GM12878 (cell line): Measurements from ENCODE around the gene CAPRIN2. TPM values are rescaled to one million over a fixed set of nuclear protein-coding genes. Genes with fewer than 3 reads are reported as not detected.

Experiments
- ATAC-seq: fragments of 200-7000 bp; cut with Tn5 transposase; 3 replicates; pipeline ENCODE4 v1.9.1; 2020; ENCODE audit warnings: mild to moderate bottlenecking, moderate library complexity
- BruUV-seq: library from RNA; stranded (reverse); fragments of 400-500 nt; replicated peaks from 2 replicates; lab custom pipeline; 2021; lab: Mats Ljungman, UMichigan
- CTCF ChIA-PET: fragments of 300-600 bp; sonication (Branson Sonifier 250); formaldehyde crosslinking; extraction: SDS; loops from one replicate; lab custom pipeline; 2021; ENCODE audit warnings: inconsistent platforms; lab: Yijun Ruan, JAX
- POLR2A ChIA-PET: fragments of 350-600 bp; formaldehyde crosslinking; extraction: SDS; loops from one replicate; lab custom pipeline; 2021; ENCODE audit warnings: inconsistent platforms; lab: Charles Lee
- RAD21 ChIA-PET: fragments of 300-600 bp; sonication (Branson Sonifier 250); formaldehyde crosslinking; loops from one replicate; lab custom pipeline; 2023; ENCODE audit warnings: antibody characterized with exemption; ENCODE audit not compliant: unreplicated experiment; lab: Charles Lee
- SMC1A ChIA-PET: fragments of 300-600 bp; sonication (Branson Sonifier 250); formaldehyde crosslinking; loops from one replicate; lab custom pipeline; 2023; ENCODE audit not compliant: unreplicated experiment, uncharacterized antibody; lab: Charles Lee
- DNase-seq: peaks from one replicate; pipeline ENCODE4 v3.0.0-alpha.2; 2011; ENCODE audit warnings: low read depth, low spot score
- FAIRE-seq: peaks from 3 replicates; lab custom pipeline; 2011; peaks lifted over from hg19 to GRCh38; lab: Jason Lieb, UNC
- H2AFZ ChIP-seq: 2 replicates; pipeline ENCODE4 v1.6.0; 2011; ENCODE audit warnings: low read depth, low read length, control low read depth; ENCODE audit not compliant: control insufficient read depth
- H3K27ac ChIP-seq: 2 replicates; pipeline ENCODE4 v1.5.1; 2011; ENCODE audit warnings: control low read depth; ENCODE audit not compliant: control insufficient read depth, insufficient read depth
- H3K27me3 ChIP-seq, 2 experiments: replicated peaks in 1 of 2; 2 replicates each; pipeline versions ENCODE4 v1.6.0 to v1.6.1; 2011; ENCODE audit warnings: low read length in 1 of 2; ENCODE audit not compliant: control insufficient read depth in 2 of 2, insufficient read depth in 2 of 2
- H3K36me3 ChIP-seq, 2 experiments: 2 replicates each; pipeline ENCODE4 v1.5.1; 2011; ENCODE audit warnings: low read length in 1 of 2; ENCODE audit not compliant: control insufficient read depth in 2 of 2, insufficient read depth in 2 of 2
- H3K4me1 ChIP-seq: 2 replicates; pipeline ENCODE4 v1.6.1; 2011; ENCODE audit warnings: mild to moderate bottlenecking, low read length, moderate library complexity, mixed read lengths; ENCODE audit not compliant: control insufficient read depth, insufficient read depth
- H3K4me2 ChIP-seq: 2 replicates; pipeline ENCODE4 v1.6.0; 2011; ENCODE audit warnings: control low read depth; ENCODE audit not compliant: control insufficient read depth, insufficient read depth
- H3K4me3 ChIP-seq: fragments of 200-600 bp; sonication (generic); 2 replicates; pipeline ENCODE4 v1.5.1; 2016
- H3K79me2 ChIP-seq: 2 replicates; pipeline ENCODE4 v1.6.0; 2011; ENCODE audit warnings: low read length; ENCODE audit not compliant: control insufficient read depth, insufficient read depth
- H3K9ac ChIP-seq: 2 replicates; pipeline ENCODE4 v1.8.0; 2011; ENCODE audit warnings: low read length, control low read depth, mixed read lengths; ENCODE audit not compliant: control insufficient read depth, insufficient read depth
- H3K9me3 ChIP-seq: replicated peaks from 3 replicates; pipeline ENCODE4 v1.5.1; 2011; ENCODE audit warnings: mild to moderate bottlenecking, low read length; ENCODE audit not compliant: control insufficient read depth, insufficient read depth
- H4K20me1 ChIP-seq: 2 replicates; pipeline ENCODE4 v1.6.0; 2011; ENCODE audit not compliant: control insufficient read depth, insufficient read depth
- BACH1 ChIP-seq: fragments of 450-650 bp; IDR thresholded peaks from 2 replicates; pipeline ENCODE4 v1.6.1; 2017; ENCODE audit warnings: mild to moderate bottlenecking, borderline replicate concordance
- EP300 ChIP-seq, 2 experiments: fragments of 150-350 bp in 1 of 2; IDR thresholded peaks; 2 replicates each; pipeline ENCODE4 v1.6.1; 2011 to 2012; ENCODE audit warnings: low read depth in 2 of 2, low read length in 2 of 2, borderline replicate concordance in 1 of 2, improper control_type of control experiment in 1 of 2, inconsistent platforms in 1 of 2; ENCODE audit not compliant: control insufficient read depth in 1 of 2
- SMARCA5 ChIP-seq: fragments of 450-650 bp; IDR thresholded peaks from 2 replicates; pipeline ENCODE4 v1.6.1; 2017; ENCODE audit warnings: mild to moderate bottlenecking
- SPI1 ChIP-seq: IDR thresholded peaks from 2 replicates; pipeline ENCODE4 v1.6.1; 2011; ENCODE audit warnings: low read depth, mild to moderate bottlenecking, low read length, moderate library complexity, borderline replicate concordance; ENCODE audit not compliant: insufficient read depth
- TCF3 ChIP-seq: IDR thresholded peaks from 2 replicates; pipeline ENCODE4 v1.6.1; 2012; ENCODE audit warnings: low read depth, mild to moderate bottlenecking, low read length, borderline replicate concordance; ENCODE audit not compliant: insufficient read depth
- ZNF207 ChIP-seq: fragments of 450-650 bp; IDR thresholded peaks from 2 replicates; pipeline ENCODE4 v1.6.1; 2014; ENCODE audit warnings: antibody characterized with exemption, mild to moderate bottlenecking, borderline replicate concordance
- WGBS: methylation state at CpG from one replicate; pipeline ENCODE4 v1.1.6; 2016; ENCODE audit warnings: low lambda C conversion rate; ENCODE audit not compliant: insufficient replicate concordance, insufficient coverage; ENCODE audit errors: missing lambda C conversion rate; 5-methylcytosine and 5-hydroxymethylcytosine counted together
- in situ Hi-C: fragments of 300-500 bp; cut with MboI; formaldehyde crosslinking; loops from 9 replicates; pipeline ENCODE4 v1.14.3; 2018; ENCODE audit warnings: mixed read lengths
- intact Hi-C: fragments of 100-400 bp; cut with micrococcal nuclease; formaldehyde crosslinking; loops from one replicate; pipeline ENCODE4 v1.14.2; 2022; ENCODE audit not compliant: unreplicated experiment
- polyA plus RNA-seq, 11 experiments: library from polyadenylated mRNA; depleted of rRNA in 4 of 11; unstranded in 6 of 11; stranded (reverse) in 5 of 11; fragments of >200 nt; fragmentation: Nextera tagmentation in 4 of 11; fragmentation: Illumina TruSeq in 1 of 11; extraction: Ambion mirVana in 4 of 11; extraction: Trizol in 1 of 11; gene quantifications; 1 replicate in 1 of 11; 2 replicates in 10 of 11; pipeline versions ENCODE4 v1.2.1 to v1.2.3, GENCODE V29; 2011 to 2016; ENCODE audit warnings: inconsistent platforms in 2 of 11, missing spikeins in 2 of 11, low read depth in 1 of 11
- total RNA-seq, 4 experiments: library from RNA; depleted of rRNA in 3 of 4; stranded (reverse); fragments of >200 nt in 3 of 4; fragmentation: Illumina TruSeq in 1 of 4; extraction: Trizol in 1 of 4; gene quantifications; 2 replicates each; pipeline versions ENCODE4 v1.2.1 to v1.2.3, GENCODE V29; 2013 to 2021

Gene CAPRIN2
- total and polyA plus RNA-seq, 10 of the 15 experiments (the other 5 are each of a cell fraction or from before 2014, with no cell fraction given), result 1.2 to 13.6 (median 8.2) TPM

DNA sequence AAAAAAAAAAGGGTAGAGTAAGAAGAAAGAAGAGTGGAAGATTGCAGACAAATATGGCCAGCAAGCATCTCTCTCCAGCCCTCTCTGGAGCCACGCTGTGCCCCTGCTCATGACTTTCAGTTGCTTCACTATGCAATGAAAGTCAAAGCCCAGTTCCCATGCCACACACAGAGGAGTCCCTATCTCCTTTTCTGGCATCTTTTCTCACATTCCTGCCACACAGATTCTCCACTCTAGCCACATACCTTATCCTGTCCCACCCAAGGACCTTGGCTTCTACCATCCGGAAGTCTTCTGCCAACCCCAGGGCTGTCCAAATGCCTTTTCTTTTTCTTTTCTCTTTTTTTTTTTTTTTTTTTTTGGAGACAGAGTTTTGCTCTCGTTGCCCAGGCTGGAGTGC is 39.3 kb upstream of the CAPRIN2 start:
- Histone ChIP-seq H3K36me3 (no peaks in the 10 kb centered on the region), H3K27me3 (peaks cover 7 to 11% of the 10 kb centered on the region in 2 experiments), H3K4me1 (no peaks in the 10 kb centered on the region), H3K27ac (no peak overlapping the region), H4K20me1 (no peaks in the 10 kb centered on the region), H3K9ac (no peak overlapping the region), H2AFZ (no peak overlapping the region), H3K9me3 (no peaks in the 10 kb centered on the region), H3K79me2 (no peaks in the 10 kb centered on the region), H3K4me2 (no peak overlapping the region), H3K4me3 (no peak overlapping the region)
- intact Hi-C loops, result no loop called here
- RAD21 ChIA-PET, result no interaction called here
- 41% methylated on average over 3 of the region's 3 CpGs for WGBS
- SMC1A ChIA-PET, result no interaction called here
- DNase-seq, result no peak
- in situ Hi-C loops, result no loop called here
- CTCF ChIA-PET, result no interaction called here
- BruUV-seq, result no TSS peak
- POLR2A ChIA-PET, result no interaction called here
- no peak for TF ChIP-seq SPI1
- no peak for TF ChIP-seq BACH1
- no peak for TF ChIP-seq ZNF207
- no peak for TF ChIP-seq EP300 (IDR thresholded peaks at IDR 0.05; ENCODE audit: borderline replicate concordance in 1 of 2, control insufficient read depth in 1 of 2, low read depth in 2 of 2, low read length in 2 of 2)
- TF ChIP-seq TCF3, result no peak
- no peak for TF ChIP-seq SMARCA5
- no peak for FAIRE-seq
- no peak for ATAC-seq
